GM19240 (cell line): ENCODE data around the gene C4BPB.

Source experiments
- DNase-seq: peaks from one replicate; pipeline ENCODE4 v3.0.0; 2011; ENCODE audit warnings: low spot score; ENCODE audit not compliant: insufficient read length

The C4BPB gene

GRCh38 chr1:207059881-207060280, 28.8 kb upstream of the C4BPB start:
- no peak for DNase-seq

DNA sequence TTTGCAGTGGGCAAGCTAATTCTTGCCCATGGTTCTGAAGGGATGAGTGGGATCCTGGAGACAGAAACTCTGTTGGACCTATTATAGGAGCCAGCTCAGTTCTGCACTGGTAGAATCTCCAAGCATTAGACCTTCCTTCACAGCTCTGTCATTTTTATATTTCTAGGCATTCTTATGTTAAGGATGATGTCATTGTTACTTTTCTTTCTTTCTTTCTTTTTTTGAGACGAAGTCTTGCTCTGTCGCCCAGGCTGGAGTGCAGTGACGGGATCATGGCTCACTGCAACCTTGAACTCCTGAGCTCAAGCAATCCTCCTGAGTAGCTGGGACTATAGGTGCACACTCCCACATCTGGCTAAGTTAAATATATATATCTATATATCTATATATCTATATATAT, 28.1 kb upstream of the C4BPB start:
- DNase-seq: no peak

- no peak for DNase-seq
Observed at GRCh38 chr1:207062058-207062457, 26.6 kb upstream of the C4BPB start.

DNA sequence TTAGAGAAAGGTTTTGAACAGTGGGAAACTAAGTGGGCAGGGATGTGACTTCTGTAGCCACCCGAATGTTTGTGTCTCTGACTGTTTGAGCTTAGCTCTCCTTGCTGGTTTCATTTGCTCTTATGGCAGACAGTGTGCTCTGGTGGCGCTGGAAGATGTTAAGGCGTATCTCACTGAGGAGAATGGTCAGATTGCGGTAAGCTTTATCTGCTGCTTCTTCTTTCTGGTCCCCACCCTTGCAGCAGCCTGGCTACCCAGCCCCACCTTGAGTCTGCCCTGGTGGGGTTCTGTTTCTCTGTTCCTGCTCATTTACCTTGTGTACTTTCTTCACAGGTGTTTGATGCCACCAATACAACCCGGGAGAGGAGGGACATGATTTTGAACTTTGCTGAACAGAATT, 25.6 kb upstream of the C4BPB start:
- DNase-seq: no peak

DNA sequence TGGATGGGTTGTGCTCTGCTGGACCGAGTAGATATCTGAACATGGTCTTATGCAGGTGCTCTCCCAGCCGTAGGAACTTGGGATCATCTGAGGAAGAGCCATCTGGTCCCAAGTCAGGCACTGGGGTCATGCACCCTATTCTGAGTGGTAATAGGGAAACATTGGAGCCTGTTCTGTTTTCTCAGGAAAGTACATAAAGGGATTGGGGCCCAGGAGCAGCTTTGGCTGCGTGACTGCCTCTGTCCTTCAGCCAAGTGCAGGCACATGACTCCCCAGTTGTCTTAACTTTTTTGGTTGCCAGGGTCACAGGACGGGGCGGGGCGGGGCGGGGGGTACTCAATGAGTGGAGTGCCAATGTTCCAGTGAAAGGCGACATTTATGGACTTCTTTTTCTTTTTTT, 24.1 kb upstream of the C4BPB start:
- DNase-seq: no peak

GRCh38 chr1:207067185-207067584, 21.5 kb upstream of the C4BPB start:
- no peak for DNase-seq

DNA sequence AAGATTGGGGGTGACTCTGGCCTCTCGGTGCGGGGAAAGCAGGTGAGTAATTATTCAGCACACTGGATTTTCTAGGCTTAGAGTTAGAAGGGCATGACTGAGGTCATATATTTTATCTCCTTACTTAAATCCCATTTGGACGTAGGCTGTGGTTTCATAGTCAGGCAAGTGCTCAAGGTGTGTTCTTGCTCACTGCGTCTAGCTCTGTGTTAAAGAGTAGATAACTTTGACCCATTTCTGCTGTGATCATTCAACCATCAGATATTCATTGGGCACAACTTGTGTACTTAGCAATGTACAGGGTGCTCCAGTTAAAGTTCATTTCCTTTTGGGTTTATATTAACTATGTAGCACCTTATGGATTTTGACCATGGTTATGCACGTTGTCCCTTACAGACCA, 21.0 kb upstream of the C4BPB start:
- no peak for DNase-seq

- no peak for DNase-seq
Observed at GRCh38 chr1:207069061-207069460, 19.6 kb upstream of the C4BPB start.

- no peak for DNase-seq
Observed at GRCh38 chr1:207069858-207070506, 18.7 kb upstream of the C4BPB start.

- no peak for DNase-seq
Observed at GRCh38 chr1:207070811-207071210, 17.8 kb upstream of the C4BPB start.

DNA sequence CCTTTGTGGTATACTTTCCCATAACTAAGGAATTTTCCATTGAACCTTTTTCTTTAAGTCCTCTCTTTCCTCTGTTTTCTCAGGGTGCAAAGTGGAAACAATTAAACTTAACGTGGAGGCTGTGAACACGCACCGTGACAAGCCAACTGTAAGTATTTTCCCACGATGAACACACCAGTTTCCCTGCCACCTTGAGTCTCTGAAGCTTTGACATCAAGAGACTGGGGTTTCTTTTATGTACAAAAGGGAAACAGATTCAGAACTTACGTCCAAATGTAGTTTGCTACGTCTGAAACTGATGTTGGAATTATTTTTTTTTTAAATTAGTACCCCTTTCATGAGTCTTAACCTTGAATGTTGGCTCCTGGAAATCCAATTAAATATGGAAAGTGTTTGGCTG, 17.2 kb upstream of the C4BPB start:
- DNase-seq: no peak

DNA sequence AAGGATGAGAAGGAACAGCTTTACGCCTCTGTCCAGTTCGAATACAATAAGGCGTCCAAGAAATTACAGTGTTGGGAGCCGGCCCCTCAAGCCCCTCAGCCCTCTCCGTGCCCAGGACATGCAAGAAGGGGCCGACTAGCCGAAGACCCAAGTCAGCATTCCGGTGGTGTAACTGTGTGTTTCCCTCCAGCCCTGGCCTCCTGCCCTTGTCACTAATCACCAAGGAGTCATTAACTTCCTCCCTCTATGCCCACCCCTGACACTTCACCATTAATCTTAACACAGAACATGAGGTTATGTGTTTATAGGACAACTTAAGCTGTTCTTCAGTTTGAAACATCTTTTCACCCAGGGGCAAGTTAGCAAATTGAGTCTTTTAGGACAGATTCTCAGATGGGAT, 16.4 kb upstream of the C4BPB start:
- DNase-seq: no peak

GRCh38 chr1:207073906-207074820, 14.5 kb upstream of the C4BPB start:
- DNase-seq: no peak

- DNase-seq: no peak
Observed at GRCh38 chr1:207076181-207076955, 12.3 kb upstream of the C4BPB start.

- DNase-seq: no peak
Observed at GRCh38 chr1:207077012-207077411, 11.6 kb upstream of the C4BPB start.

GRCh38 chr1:207077470-207078377, 10.9 kb upstream of the C4BPB start:
- DNase-seq: peak; percentile 51

DNA sequence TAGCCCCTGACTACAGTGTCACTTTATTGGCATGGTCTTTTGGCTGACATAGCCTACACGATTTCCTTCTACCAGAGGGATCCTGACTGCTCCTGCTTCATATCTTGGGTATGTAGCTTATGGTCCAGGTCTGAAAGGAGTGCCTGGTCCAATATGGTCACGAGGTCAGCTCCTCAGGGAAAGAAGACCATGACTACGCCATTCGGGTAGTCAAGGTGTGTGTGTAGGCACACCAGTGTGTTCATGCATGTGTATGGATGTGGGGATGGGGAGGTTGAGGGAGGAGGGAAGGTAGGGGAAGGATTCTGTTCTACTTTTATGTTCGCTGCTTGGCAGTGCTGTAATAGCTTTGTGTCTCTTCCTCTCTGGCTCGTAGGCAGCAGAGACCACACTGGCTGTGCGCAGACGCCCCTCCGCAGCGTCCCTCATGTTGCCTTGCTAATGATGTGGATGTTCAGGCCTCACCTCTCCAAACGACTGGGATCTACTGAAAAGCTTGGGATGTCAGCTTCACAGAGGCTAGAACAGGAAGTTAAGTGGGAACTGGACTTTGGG, 10.0 kb upstream of the C4BPB start:
- no peak for DNase-seq

- no peak for DNase-seq
Observed at GRCh38 chr1:207079706-207080241, 8.9 kb upstream of the C4BPB start.

- DNase-seq: no peak
Observed at GRCh38 chr1:207081088-207081487, 7.6 kb upstream of the C4BPB start.

GRCh38 chr1:207081806-207082205, 6.9 kb upstream of the C4BPB start:
- DNase-seq: no peak
